ENCODE data around the gene JPH3.

DNA sequence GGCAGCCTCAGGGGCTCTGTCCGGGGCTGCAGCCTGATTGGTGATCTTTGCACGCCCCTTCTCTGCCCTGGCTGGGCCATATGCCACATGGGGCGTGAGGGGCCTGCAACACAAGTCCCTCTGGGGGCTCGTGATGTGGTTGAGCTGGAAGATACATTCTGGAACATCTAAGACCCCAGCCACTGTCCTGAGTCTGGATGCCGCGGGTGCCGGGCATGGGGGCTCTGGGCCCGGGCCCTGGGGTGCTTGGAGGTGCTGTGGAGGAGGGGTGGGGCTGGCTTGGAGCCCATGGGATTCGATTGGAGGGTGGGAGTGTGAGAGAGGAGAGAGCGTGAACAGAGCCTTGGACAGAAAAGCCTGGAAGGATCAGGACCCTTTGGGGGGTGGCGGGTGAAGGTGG lies 39.4 kb downstream of the JPH3 start:
- no peak for TF ChIP-seq SP1 (IDR thresholded peaks at IDR 0.05)
- no peak for TF ChIP-seq CTBP1 (IDR thresholded peaks at IDR 0.05; ENCODE audit: borderline replicate concordance)
- TF ChIP-seq L3MBTL2 (conservative IDR thresholded peaks at IDR 0.05): no peak
- TF ChIP-seq, protein P1, sequence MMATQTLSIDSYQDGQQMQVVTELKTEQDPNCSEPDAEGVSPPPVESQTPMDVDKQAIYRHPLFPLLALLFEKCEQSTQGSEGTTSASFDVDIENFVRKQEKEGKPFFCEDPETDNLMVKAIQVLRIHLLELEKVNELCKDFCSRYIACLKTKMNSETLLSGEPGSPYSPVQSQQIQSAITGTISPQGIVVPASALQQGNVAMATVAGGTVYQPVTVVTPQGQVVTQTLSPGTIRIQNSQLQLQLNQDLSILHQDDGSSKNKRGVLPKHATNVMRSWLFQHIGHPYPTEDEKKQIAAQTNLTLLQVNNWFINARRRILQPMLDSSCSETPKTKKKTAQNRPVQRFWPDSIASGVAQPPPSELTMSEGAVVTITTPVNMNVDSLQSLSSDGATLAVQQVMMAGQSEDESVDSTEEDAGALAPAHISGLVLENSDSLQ (IDR thresholded peaks at IDR 0.05): no peak
- no peak for TF ChIP-seq BHLHE40 (IDR thresholded peaks at IDR 0.05; ENCODE audit: borderline replicate concordance)
- TF ChIP-seq FOXM1 (IDR thresholded peaks at IDR 0.05; ENCODE audit: borderline replicate concordance): no peak
- TF ChIP-seq ZNF384 (IDR thresholded peaks at IDR 0.05): no peak
- no peak for TF ChIP-seq ELF4 (IDR thresholded peaks at IDR 0.05)
- TF ChIP-seq FOXK2 (IDR thresholded peaks at IDR 0.05): no peak

Measured in HEK293T (cell line).